ENCODE data around the gene ZNF592. TPM values are rescaled to one million over a fixed set of nuclear protein-coding genes. Genes with fewer than 3 reads are reported as not detected.
A peak's percentile ranks its signal among the peaks of the same experiment; 100 is the strongest.

ZNF592 gene
- 20.1 TPM for total RNA-seq

DNA sequence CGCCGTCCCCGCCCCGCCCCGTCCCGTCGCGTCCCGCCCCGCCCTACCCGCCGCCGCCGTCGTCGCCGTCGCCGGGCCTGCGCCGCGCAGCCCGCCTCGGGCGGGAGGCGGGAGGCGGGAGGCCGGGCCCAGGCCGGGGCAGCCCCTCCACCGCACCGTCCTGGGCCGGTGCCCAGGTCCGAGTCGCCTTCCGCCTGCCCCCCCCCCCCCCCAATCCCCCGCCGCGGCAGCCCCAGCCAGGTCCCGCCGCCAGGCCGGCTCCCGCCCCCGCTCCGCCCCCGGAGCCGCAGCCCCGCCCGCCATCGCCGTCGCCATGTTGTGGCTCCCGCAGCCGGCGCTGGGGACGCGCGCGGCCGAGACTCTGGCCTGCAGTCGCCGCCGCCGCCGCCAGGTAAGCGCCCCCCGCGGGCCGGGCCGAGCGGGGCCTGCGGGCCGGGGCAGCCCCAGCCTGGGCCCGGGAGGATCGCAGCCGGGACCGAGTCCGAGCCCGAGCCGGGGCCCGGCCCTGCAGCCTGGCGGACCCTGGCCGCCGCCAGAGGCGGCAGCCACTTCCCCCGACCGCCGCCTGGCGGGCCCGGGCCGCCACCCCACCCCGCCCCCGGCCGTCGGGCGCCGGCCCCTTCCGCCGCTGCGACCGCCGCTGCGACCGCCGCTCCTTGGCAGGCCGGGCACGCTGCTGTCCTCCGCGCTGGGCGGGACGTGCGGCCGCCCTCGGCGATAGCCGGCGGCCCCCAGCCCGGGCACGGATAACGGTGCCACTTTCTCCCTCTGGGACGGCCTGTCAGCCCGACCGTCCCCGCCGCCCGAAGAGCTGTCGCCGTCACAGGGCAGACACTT lies at the start of gene ZNF592:
ZNF592 (plus strand) TSS at position 319 of the 837 bp plus-strand sequence. CDS start 34,084 bp downstream, outside the sequence.
- Histone ChIP-seq H3K4me1 (ENCODE audit: insufficient read depth, low read length) (peaks cover 66% of the 10 kb centered on the region), H3K4me3 (ENCODE audit: low read length) (peak within 1 kb of the TSS; percentile 86), H3K9me3 (ENCODE audit: low read depth, low read length) (no peaks in the 10 kb centered on the region), H3K27me3 (ENCODE audit: insufficient read depth, low read length) (no peaks in the 10 kb centered on the region)

- H3K4me3 ChIP-seq (ENCODE audit: low read length) = no peak overlapping the region
- no peaks in the 10 kb centered on the region for H3K9me3 ChIP-seq (ENCODE audit: low read depth, low read length)
Measured at GRCh38 chr15:84699538-84700191, 48.7 kb upstream of the ZNF592 start.

GRCh38 chr15:84702961-84703482 lies 45.4 kb upstream of the ZNF592 start:
- Histone ChIP-seq H3K4me3 (ENCODE audit: low read length) (no peak overlapping the region), H3K4me1 (ENCODE audit: insufficient read depth, low read length) (peaks cover 21% of the 10 kb centered on the region), H3K27me3 (ENCODE audit: insufficient read depth, low read length) (no peaks in the 10 kb centered on the region), H3K9me3 (ENCODE audit: low read depth, low read length) (no peaks in the 10 kb centered on the region)

More at GRCh38 chr15:84699538-84700191, 48.7 kb upstream of the ZNF592 start:
- H3K27me3 ChIP-seq (ENCODE audit: insufficient read depth, low read length) = no peaks in the 10 kb centered on the region
- H3K4me1 ChIP-seq (ENCODE audit: insufficient read depth, low read length) = peaks cover 23% of the 10 kb centered on the region

GRCh38 chr15:84703808-84704207 lies 44.6 kb upstream of the ZNF592 start:
- Histone ChIP-seq H3K4me3 (ENCODE audit: low read length) (no peak overlapping the region), H3K9me3 (ENCODE audit: low read depth, low read length) (no peaks in the 10 kb centered on the region), H3K4me1 (ENCODE audit: insufficient read depth, low read length) (peaks cover 21% of the 10 kb centered on the region), H3K27me3 (ENCODE audit: insufficient read depth, low read length) (no peaks in the 10 kb centered on the region)

GRCh38 chr15:84714372-84714771 lies 34.0 kb upstream of the ZNF592 start:
- no peaks in the 10 kb centered on the region for H3K9me3 ChIP-seq (ENCODE audit: low read depth, low read length)
- H3K4me3 ChIP-seq (ENCODE audit: low read length) = no peak overlapping the region
- H3K4me1 ChIP-seq (ENCODE audit: insufficient read depth, low read length) = peaks cover 42% of the 10 kb centered on the region
- H3K27me3 ChIP-seq (ENCODE audit: insufficient read depth, low read length) = no peaks in the 10 kb centered on the region

DNA sequence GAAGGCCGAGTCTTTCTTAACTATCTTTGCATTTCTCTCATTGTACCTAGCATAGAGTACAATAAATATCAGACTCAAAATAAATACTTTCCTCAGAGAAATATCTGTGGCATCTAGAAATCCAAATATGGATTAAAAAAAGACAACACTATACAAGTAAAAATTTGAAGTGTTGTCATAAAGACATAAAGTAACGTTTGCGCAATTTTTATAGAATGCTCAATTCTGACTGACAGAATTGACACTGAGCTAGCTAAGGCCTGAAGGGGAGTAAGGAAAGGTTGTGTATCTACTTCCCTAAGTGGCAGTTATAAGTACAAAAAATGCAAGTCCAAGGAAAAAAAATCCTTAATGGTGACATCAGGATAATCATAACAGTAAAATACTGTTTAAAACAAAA lies 33.6 kb upstream of the ZNF592 start:
- no peaks in the 10 kb centered on the region for H3K9me3 ChIP-seq (ENCODE audit: low read depth, low read length)
- peak overlapping the region; percentile 95 for H3K4me3 ChIP-seq (ENCODE audit: low read length)
- peaks cover 46% of the 10 kb centered on the region for H3K4me1 ChIP-seq (ENCODE audit: insufficient read depth, low read length)
- H3K27me3 ChIP-seq (ENCODE audit: insufficient read depth, low read length) = no peaks in the 10 kb centered on the region

DNA sequence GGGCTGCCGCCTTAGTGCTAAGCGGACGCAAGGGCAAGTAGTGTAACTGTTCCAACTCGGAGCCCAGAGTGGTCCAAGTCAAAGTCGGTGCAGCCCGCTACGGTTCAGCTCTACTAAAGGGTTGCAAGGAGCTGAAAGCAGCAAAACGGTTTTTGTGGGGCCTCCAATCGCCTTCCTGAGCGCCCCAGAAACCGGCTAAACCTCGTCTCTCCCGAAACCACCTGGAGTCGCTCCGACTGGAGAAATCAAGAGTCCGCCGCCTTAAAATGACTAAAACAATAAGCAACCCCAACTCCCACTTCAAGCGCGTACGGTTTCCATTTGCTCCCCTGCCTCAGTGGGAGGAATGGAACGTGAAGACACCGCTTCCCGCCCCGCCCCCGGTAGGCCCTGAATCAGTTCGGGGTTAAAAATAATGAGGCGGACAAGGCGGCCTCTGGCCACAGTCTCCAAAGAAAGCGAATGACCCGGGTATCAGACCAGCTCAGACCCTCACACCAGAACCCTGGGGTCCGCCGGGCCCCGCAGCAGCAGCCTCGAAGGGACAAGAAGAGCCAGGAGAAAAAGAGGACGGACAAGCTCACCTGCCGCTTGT lies 32.9 kb upstream of the ZNF592 start:
- peak overlapping the region; percentile 95 for H3K4me3 ChIP-seq (ENCODE audit: low read length)
- H3K27me3 ChIP-seq (ENCODE audit: insufficient read depth, low read length) = no peaks in the 10 kb centered on the region
- H3K4me1 ChIP-seq (ENCODE audit: insufficient read depth, low read length) = peaks cover 54% of the 10 kb centered on the region
- H3K9me3 ChIP-seq (ENCODE audit: low read depth, low read length) = no peaks in the 10 kb centered on the region

- Histone ChIP-seq H3K27me3 (ENCODE audit: insufficient read depth, low read length) (no peaks in the 10 kb centered on the region), H3K9me3 (ENCODE audit: low read depth, low read length) (no peaks in the 10 kb centered on the region), H3K4me3 (ENCODE audit: low read length) (peak within 1 kb of the TSS; percentile 95), H3K4me1 (ENCODE audit: insufficient read depth, low read length) (peaks cover 60% of the 10 kb centered on the region)
Measured at GRCh38 chr15:84716036-84716732, 32.2 kb upstream of the ZNF592 start, which contains the start of gene SEC11A. Gene SEC11A, minus strand, starts transcription at chr15:84716139. Its CDS starts 64 bp downstream, at chr15:84716075.

DNA sequence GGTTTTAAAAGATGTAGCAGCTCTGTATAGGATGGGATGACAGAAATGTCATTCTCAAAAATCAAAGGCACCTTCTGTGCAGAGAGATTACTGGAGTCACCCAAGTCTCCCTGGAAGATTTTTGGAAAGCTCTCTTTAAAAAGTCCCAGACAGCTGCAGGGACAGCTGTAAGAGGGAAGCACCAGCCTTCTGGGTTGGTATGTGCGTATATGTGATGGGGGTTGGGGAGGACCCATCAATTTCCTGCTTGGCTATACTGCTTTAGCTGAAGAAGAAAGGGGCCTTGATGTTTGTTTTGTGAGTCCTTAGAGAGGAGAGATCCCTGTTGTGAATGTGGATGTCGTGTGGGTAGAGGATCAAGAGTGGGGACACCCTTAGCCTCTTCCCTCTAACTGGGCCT lies 27.0 kb upstream of the ZNF592 start:
- Histone ChIP-seq H3K27me3 (ENCODE audit: insufficient read depth, low read length) (no peaks in the 10 kb centered on the region), H3K9me3 (ENCODE audit: low read depth, low read length) (no peaks in the 10 kb centered on the region), H3K4me3 (ENCODE audit: low read length) (no peak overlapping the region), H3K4me1 (ENCODE audit: insufficient read depth, low read length) (peaks cover 82% of the 10 kb centered on the region)

DNA sequence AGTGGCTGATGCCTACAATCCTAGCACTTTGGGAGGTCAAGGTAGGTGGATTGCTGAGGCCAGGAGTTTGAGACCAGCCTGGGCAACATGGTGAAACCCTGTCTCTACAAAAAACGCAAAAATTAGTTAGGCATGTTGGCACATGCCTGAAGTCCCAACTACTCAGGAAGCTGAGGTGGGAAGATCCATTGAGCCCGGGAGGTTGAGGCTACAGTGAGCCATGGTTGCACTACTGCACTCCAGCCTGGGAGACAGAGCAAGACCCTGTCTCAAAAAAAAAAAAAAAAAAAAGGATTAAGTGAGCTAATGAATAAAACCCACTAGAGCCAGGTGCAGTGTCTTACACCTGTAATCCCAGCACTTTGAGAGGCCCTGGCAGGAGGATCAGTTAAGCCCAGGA lies 25.8 kb upstream of the ZNF592 start:
- Histone ChIP-seq H3K9me3 (ENCODE audit: low read depth, low read length) (no peaks in the 10 kb centered on the region), H3K4me3 (ENCODE audit: low read length) (no peak overlapping the region), H3K27me3 (ENCODE audit: insufficient read depth, low read length) (no peaks in the 10 kb centered on the region), H3K4me1 (ENCODE audit: insufficient read depth, low read length) (peaks cover 86% of the 10 kb centered on the region)

DNA sequence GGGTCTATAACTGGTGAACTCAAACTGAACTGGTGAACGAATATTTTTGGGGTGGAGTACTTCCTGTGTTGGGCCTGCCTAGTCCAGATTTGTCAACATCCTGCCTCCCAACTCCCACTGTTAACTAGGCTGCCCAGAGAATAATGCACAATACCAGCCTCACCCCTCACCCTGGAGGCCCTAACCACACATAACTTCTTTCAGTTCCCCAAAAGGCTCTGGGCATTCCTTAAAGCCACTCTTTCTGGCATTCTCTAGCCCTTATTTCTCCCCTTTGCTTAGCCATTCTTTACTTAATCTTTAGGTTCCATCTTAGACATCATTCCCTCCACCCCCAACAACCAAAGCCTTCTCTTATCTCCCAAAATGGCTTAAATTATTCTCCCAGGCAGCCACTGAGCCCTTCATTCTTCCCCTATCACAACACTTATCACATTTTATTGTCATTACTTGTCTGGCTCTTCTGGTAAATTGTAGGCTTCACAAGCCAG lies 23.3 kb upstream of the ZNF592 start:
- Histone ChIP-seq H3K4me3 (ENCODE audit: low read length) (no peak overlapping the region), H3K9me3 (ENCODE audit: low read depth, low read length) (no peaks in the 10 kb centered on the region), H3K27me3 (ENCODE audit: insufficient read depth, low read length) (no peaks in the 10 kb centered on the region), H3K4me1 (ENCODE audit: insufficient read depth, low read length) (peaks cover 86% of the 10 kb centered on the region)

DNA sequence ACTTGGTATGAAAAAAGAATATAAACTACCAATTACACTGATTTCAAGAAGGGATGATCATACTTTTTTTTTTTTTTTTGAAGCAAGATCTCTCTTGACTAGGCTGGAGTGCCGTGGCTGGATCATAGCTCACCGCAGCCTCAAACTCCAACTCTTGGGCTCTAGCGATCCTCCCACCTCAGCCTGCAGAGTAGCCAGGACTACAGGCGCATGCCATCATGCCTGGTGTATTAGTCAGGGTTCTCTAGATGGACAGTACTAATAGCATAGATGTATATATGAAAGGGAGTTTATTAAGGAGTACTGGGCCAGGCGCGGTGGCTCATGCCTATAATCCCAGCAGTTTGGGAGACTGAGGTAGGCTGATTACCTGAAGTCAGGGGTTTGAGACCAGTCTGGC lies 21.0 kb upstream of the ZNF592 start:
- H3K4me1 ChIP-seq (ENCODE audit: insufficient read depth, low read length) = peaks cover 79% of the 10 kb centered on the region
- no peaks in the 10 kb centered on the region for H3K27me3 ChIP-seq (ENCODE audit: insufficient read depth, low read length)
- no peaks in the 10 kb centered on the region for H3K9me3 ChIP-seq (ENCODE audit: low read depth, low read length)
- H3K4me3 ChIP-seq (ENCODE audit: low read length) = no peak overlapping the region

DNA sequence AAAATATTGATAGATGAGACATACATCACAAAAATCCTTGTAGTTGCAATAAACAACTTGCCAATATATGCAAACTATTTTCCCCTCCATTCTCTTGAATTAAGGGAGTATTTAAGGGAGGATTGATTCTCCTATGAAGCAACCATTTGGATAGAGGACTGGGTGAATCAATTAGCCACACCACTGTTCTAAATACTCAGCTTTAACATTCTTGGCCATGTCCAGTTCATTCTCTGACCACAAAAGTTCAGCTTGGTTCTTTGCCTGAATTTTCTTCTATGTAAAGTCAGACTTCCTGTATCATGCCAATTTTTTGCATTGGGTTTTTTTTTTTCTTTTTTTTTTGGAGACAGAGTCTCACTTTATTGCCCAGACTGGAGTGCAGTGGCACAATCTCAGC lies 16.6 kb upstream of the ZNF592 start:
- Histone ChIP-seq H3K9me3 (ENCODE audit: low read depth, low read length) (no peaks in the 10 kb centered on the region), H3K4me1 (ENCODE audit: insufficient read depth, low read length) (peaks cover 79% of the 10 kb centered on the region), H3K27me3 (ENCODE audit: insufficient read depth, low read length) (no peaks in the 10 kb centered on the region), H3K4me3 (ENCODE audit: low read length) (no peak overlapping the region)

DNA sequence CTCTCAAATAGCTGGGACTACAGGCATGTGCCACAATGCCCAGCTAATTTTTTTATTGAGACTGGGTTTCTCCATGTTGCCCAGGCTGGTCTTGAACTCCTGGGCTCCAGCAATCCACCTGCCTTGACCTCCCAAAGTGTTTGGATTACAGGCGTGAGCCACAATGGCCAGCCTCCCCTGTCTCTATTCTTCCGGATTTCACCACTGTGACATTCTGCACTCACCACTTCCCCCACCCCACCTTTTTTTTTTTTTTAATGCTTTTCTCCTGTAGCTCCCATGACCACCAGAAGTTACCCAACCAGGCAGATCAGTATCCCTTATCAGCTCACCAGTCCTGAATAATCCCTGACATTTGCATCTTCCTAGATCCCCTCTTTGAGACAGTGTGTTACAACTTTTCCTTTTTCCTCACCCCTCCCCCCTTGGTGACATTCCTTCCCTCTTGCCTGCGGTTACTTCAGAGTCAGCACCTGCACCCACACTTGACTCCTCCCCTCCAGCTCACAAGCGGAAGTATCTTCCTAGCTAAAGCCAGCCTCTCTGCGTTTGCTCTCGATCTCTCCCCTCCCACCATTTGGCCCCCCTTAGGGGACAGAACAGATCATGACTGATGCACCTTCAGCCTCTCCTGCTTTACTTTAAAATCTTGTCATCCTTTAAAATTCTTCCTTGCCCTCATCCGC lies 13.5 kb upstream of the ZNF592 start:
- no peaks in the 10 kb centered on the region for H3K9me3 ChIP-seq (ENCODE audit: low read depth, low read length)
- no peaks in the 10 kb centered on the region for H3K27me3 ChIP-seq (ENCODE audit: insufficient read depth, low read length)
- H3K4me3 ChIP-seq (ENCODE audit: low read length) = peak overlapping the region; percentile 9
- H3K4me1 ChIP-seq (ENCODE audit: insufficient read depth, low read length) = peaks cover 70% of the 10 kb centered on the region
